GM19035 (cell line): ENCODE measurements around the gene ELP1.
"Not testable (repeated sequence)": the region's sequence is repeated elsewhere in the genome, so short reads cannot be mapped to it uniquely, and the experiment has no call there.

ENCODE experiments used
- ATAC-seq: cut with Tn5 transposase; IDR thresholded peaks from one replicate; pipeline ENCODE4 v1.9.1; 2021; ENCODE audit not compliant: unreplicated experiment

The ELP1 gene

DNA sequence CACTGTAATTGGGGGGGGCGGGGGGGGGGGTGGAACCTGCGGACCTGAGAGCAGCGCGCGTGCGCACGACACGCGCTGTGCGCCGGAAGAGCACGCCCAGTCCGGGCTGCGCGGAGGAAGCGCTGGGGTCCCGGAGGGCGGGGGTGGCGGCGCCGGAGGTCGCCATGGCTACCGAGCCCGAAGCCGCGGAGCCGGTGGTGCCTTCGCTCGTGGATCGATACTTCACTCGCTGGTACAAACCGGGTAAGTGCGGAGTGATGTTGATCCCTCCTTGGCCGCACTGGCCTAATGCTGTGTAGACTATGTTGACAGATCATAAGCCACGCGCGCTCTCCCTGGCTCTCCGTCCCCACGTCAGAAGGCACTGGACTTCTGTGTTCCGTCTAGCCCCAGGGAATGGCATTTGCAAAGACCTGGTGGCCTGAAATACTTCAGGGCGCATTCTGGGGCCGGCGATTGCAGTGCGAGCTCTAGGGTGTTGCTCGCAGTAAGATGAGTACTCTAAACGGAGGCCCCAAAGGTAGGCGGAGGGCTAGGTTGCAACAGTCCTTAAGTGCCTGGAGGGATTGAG, 484 bp upstream of the ELP1 start, which contains the start of gene ABITRAM:
Gene ABITRAM (plus strand): TSS at position 78 of the 571 bp plus-strand sequence. CDS start 87 bp downstream, at position 165.
- peak; percentile 80 for ATAC-seq

DNA sequence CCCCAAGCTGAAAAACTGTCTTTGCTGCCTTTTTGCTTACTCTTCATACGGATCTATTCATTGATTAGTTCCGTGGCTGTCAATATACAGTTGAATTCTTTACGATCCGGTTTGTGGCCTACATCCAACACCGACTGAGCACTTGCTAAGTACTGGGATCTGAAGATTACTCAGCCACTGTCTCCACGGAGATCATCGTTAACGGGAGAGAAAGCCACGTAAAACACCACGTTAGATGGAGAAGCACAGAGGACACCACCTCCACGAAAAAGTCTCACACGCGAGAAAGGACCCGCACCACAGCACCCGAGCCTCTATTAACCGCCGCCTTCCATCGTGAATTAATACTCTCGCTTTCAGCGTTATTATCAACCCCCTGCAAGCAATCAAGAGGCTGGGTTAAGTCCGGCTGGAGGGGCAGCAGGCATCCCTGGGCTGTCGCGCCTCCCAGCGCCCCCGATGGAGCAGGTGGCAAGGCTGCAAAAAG, 650 bp downstream of the ELP1 start:
- ATAC-seq: no peak

DNA sequence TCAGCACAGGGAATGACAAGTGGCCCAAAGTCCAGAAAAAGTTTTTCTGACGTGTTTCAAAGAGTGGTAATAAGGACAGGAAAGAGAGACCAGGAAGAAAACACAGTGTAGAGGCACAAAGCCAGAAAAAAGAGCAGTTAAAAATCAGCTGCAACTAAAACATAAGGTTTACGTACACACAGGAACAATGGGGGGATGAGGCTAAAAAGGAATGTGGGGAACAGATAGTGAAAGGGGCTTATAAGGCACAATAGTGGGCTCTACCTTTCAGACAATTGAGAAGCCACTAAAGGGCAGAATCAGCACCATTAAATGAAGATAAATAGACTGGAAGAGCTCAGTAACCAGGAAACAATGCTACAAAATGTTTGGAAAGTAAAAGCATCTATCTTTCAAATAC, 5.5 kb downstream of the ELP1 start:
- ATAC-seq: no peak

DNA sequence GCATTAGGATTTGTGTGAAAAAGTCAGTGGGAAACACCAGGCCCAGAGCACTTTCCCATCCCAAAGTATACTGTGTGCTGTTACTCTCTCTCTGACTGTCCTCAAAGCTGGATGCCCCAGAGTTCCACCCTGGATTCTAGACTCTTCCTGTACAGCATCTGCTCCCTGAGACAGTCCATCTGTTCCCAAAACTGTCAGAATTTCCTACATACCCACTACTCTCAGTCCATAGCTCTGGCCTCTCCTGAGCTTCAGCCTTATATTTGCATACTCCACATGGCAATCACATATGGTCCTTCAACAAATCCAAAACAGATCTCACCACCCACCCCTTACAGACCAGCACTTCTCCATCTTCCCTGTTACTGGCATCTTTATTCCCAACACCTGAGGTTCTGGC, 9.5 kb downstream of the ELP1 start:
- no peak for ATAC-seq

DNA sequence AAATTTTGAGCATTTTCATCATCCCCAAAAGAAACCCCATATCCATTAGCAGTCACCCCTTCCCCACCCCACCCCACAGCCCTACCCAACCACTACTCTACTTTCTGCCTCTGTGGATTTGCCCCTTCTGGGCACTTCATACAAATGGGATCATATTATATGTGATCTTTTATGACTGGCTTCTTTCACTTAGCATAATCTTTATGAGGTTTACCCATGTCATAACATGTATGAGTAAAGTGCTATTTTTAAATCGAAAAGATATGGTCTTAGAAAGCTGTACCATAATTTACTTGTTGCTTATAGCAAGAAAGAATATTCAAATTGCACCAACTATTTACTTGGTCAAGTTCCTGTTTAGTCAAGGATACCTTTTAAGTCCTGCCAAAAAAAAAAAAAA, 12.7 kb downstream of the ELP1 start:
- ATAC-seq: no peak

DNA sequence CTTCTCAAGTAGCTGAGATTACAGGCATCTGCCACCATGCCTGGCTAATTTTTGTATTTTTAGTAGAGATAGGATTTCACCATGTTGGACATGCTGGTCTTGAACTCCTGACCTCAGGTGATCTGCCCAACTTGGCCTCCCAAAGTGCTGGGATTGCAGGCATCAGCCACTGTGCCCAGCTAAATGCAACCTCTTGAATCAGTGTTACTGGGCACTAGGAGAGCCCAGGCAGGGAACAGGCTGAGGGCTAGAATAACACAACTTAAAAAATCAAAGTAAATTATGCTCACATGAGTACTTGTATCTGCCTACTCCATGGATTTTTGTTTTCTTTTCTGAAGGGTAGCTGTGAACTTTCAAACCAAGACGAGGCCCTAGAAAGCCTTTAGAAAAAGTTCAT, 13.5 kb downstream of the ELP1 start:
- not testable (repeated sequence) for ATAC-seq

DNA sequence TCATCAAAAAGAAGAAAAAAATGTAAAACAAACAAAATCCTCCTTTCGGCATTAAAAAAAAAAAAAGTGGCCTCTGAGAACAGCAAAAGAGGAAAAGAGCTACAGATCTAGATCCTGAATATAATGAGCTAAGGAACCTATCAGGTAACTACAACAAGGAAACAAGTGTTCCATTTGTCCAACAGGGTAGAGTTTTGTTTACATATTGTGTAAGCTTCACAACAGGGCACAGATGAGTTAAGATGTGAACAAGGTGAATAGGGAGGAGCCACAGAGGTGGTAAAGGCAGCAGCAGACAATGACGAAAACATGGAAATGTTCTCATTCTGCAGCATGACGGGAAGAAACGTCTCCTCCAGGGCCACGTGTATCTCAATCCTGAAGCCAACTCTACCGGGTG, 14.4 kb downstream of the ELP1 start:
- no peak for ATAC-seq

DNA sequence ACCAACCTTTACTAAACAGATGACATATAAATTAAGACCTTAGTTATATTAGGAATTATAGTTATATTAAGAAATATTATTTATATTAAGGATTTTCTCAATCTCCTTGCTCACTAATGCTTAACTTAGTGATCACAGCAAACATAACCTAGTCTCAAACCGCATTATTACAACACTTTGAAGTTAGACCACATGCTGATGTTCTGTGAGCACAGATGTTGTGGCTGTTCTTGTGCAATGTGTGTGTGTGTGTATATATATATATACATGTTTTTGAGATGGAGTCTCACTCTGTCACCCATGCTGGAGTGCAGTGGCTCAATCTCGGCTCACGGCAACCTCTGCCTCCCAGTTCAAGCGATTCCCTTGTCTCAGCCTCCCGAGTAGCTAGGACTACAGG, 20.5 kb downstream of the ELP1 start:
- ATAC-seq: no peak

DNA sequence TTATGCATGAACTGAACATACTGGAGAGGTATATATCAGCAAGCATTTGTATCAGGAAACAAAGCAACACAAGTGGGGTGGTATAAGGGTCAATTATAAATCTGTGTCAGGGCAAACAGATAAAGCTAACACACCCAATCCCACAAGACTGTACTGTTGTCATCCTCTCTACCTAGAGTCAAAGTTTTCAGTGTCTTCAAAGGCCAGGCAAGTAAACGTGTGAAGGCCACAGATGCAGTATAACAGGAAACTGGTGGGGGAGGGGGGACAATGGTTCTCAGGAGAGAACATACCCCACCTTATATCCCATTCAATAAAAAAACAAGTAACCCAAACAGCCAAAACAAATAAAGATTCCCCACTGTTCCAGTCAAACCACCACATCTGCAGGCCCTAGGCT, 22.1 kb downstream of the ELP1 start:
- ATAC-seq: no peak

DNA sequence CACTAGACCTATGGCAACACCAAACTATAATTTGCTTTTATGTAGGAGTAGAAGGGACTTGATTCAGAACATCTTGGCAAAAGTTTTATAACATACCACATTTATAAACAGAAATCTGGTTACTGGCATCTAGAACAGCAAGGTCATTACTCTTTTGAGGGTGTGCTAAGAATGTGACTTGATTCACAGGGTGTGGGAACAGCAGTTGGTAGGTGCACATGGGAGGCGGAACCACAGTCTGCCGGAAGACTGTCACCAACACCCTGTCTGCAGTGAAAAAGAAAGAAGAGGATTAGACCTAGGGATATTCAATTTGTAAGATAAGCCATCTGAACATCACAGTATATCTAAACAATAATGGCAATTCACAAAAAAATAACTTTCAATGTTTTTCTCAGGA, 23.0 kb downstream of the ELP1 start:
- ATAC-seq: no peak

DNA sequence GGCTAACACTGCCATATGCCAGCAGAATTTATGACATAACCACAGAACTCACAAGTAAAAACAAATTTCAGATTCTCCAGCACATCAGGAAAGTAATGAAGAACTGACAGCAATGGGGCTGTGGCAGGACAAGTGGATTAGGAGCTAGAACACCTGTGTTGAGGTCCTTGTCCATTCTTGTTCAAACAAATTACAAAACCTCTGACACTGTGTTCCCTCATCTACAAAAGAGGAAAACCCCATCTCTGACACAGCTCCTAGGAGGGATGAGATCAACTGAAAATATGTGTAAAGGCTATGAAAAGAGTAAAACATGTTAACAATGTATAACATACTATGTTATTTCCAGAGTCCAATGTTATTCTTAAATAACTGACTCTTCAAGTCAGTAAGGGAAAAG, 23.5 kb downstream of the ELP1 start:
- ATAC-seq: no peak

DNA sequence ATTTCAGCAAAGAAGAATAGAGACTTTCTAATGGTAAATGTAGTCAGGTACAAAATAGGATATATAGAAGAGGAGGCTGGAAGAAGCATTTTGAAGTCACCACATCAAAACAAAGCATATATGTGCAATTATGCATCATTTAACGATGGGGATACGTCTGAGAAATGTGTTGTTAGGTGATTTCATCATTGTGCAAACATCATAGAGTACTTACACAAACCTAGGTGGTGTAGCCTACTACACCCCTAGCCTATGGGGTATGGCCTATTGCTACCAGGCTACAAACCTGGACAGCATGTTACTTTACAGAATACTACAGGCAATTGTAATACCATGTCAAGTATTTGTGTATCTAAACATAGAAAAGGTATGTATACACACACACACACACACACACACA, 28.4 kb downstream of the ELP1 start:
- ATAC-seq: no peak

DNA sequence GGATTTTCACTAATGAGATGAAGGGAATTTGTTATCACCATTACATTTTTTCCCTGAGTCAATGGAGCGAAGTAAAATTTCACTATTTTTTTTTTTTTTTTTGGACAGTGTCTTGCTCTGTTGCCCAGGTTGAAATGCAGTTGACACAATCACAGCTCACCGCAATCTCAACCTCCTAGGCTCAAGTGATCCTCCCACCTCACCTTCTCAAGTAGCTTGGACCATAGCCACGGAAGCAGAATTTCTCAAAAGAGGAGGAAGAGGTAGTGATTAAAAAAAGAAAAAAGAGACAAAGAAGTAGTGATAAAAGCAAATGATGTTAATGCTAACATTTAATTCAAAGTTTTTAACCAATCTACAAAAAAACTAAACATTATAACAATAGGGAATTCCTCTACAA, 29.8 kb downstream of the ELP1 start:
- no peak for ATAC-seq

DNA sequence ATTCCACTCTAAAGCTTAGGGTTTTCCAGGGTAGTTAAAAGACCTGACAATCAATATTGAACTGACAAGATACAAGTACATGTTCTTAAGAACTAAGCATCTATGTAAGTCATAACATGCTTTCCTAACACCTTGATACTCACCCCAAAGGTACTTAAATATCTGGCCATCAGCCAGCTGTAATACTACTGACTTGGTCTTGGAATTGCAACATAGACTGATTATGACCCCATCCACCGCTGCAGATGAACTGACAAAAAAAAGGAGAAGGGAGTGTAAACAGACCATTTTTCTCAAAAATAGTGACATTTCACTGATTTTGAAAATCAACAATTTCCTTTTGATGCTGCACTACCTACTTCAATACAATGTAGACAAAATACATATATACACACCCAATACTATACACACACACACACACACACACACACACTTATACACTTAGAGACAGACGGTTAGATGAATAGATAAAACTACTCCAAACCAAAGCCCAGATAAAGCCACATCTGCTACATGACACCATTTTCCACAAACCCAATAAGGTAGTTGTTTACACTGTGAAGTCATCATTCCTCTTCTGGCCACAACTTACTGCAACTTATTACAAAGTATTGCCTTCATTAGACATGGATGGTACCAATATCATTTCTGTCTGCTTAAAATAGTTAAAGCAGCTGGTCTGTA, 30.4 kb downstream of the ELP1 start:
- ATAC-seq: no peak

DNA sequence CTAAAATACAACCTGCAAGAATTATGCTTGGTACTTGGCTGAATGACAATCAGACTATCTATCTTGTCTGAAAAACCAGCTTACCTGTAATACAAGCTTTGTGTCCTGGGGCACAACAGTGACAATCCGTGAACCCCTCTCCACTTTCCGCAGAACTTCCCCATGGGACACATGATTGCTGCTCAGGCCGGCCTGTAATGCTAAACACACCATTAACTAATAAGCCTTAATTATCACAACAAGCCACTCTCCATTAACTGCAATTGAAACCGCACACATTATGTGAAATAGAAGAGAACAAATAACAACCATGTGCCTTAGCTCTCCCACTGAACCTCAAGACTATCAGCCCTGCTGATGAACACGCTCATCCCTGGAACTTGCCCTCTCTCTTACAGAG, 33.7 kb downstream of the ELP1 start:
- ATAC-seq: no peak

DNA sequence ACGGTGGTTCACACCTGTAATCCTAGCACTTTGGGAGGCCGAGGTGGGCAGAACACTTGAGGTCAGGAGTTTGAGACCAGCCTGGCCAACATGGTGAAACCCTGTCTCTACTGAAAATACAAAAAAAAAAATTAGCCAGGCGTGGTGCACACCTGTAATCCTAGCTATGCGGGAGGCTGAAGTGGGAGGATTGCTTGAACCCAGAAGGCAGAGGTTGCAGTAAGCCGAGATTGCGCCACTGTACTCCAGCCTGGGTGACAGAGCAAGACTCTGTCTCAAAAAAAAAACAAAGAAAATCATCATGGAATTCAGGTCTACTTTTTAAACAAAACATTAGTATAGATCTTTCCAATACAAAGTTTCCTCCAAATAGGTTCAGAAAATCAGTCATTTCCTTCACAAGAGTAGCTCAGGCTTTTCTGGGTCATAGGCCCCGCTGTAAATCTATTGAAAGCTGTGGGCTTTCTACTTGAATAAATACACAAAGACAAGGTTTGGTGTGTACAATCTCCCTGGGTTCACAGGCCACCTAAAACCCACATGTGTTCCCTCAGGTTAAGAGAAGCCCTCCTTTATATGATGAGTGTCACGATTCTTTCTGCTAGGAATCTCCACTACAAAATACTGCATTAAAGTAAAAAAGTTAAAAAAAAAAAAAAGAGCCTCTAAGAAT, 34.8 kb downstream of the ELP1 start:
- ATAC-seq: not testable (repeated sequence)

DNA sequence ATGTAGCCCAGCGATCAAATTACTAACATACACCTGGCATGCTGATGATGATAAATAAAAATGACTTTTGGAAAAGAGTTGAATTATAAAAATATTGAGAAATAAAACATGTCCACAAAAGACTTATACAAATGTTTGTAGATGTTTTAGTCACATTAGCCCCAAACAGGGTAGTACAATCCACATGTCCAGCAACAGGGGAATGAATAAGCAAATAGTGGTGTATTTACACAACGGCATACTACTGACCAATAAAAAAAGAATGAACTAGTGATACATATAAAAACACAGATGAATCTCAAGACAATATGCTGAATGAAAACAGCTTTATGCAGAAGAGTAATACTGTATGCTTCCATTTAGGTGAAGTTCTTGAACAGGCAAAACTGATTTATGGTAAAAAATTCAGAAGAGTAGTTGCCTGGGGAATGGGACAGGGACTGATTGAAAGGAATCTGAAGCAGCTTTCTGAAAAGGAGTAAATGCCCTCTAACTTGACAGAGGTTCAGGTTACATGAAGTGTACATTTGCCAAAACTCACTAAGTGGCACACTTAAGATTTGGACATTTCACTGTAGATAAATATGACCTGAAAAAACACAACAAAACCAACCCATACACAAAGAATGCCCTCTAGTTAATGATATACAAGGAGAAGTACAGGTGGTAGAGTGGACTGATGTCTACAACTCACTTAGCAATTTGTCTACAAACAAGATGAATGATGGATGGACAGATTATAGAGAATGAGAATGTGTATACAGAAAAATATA, 36.4 kb downstream of the ELP1 start:
- no peak for ATAC-seq

DNA sequence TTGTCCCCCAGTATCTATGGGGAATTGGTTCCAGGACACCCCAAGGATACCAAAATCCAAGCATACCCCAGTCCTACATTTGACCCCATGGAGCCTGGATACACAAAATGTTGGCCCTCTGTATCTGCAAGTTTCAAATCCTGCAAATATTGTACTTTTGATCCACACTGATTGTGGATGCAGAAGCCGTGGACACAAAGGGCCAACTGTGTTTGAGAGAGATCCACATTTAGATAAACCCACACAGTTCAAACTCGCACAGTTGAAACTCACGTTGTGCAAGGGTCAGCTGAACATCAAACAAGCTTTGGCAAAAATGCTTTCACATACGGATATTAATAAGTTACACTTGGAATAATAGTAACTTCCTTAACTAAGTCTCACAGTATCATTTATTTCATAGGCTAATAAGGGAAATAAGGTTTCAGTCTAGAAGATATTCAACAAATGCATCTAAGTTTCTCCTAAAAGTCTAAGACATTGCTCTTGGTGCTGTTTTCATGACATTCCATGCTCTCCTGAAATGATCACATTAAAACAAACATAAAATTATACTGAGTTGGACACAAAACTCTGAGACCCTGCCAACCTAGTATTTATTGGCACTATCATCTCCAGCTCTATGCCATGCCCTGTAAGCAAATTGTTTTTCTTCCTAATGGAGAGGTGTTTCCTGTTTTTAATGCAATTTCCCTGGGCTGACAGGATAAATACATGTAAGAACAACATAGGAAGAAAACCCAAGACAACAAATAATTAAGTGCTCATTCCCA, 39.5 kb downstream of the ELP1 start:
- no peak for ATAC-seq

DNA sequence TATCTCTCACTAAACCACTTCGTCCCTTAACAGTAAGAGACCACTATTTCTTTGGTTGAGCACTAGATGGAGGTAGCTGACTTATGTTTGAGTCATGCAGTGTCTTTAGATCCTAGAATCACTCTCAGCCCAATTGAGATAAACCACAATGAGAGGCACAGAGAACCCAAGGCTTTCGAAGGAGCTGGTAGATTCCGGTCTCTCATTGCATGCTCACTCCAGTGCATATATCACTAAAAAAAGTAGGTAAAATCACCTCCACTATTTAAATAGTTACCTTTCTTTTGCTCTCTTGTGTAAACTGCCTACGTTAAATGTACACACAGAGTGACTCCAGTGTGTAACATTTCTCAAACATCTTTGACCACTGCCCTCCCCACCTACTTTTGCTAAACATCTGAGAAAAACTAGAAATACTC, 44.3 kb downstream of the ELP1 start:
- ATAC-seq: no peak

DNA sequence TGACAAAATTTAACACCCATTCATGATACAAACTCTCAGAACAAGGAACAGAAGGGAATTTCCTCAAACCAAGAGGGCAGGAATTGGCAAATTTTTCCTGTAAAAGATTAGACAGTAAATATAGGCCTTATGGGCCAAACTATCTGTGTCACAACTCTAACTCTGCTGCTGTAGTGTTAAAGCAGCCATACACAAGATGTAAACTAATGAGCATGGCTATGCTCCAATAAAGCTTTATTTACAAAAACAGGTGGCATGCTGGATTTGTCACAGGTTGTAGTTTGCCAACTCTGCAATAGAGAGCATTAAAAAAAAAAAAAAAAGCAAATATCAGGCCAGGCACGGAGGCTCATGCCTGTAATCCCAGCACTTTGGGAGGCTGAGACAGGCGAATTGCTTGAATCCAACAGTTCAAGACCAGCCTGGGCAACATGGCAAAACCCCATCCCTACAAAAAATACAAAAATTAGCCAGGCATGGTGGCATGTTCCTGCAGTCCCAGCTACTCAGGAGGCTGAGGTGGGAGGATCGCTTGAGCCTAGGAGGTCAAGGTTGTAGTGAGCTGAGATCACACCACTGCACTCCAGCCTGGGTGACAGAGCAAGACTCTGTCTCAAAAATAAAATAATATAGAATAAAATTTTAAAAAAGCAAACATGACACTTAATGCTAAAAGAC, 47.2 kb downstream of the ELP1 start:
- not testable (repeated sequence) for ATAC-seq
